Fibroblast of skin of back (primary cell): ENCODE data around the gene UNC13A.
"Not testable (repeated sequence)": the region's sequence is repeated elsewhere in the genome, so short reads cannot be mapped to it uniquely, and the experiment has no call there.

Source experiments
- DNase-seq: peaks from one replicate; pipeline ENCODE4 v3.0.0-alpha.2; 2013

The UNC13A gene

GRCh38 chr19:17562097-17562496, 126.1 kb downstream of the UNC13A start:
- no peak for DNase-seq

- peak; percentile 44 for DNase-seq
Measured at GRCh38 chr19:17560205-17560595, 128.0 kb downstream of the UNC13A start.

GRCh38 chr19:17557466-17557865, 130.7 kb downstream of the UNC13A start:
- DNase-seq = no peak

GRCh38 chr19:17556995-17557394, 131.2 kb downstream of the UNC13A start:
- no peak for DNase-seq

GRCh38 chr19:17555929-17556813, 132.0 kb downstream of the UNC13A start:
- DNase-seq = peak; percentile 53

GRCh38 chr19:17555480-17555928, 132.7 kb downstream of the UNC13A start, which contains the start of gene COLGALT1:
Gene COLGALT1 (plus strand): TSS chr19:17555649. CDS start chr19:17555714, 65 bp downstream.
- peak; percentile 95 for DNase-seq

GRCh38 chr19:17554968-17555479, 133.1 kb downstream of the UNC13A start:
- no peak for DNase-seq

- DNase-seq = peak; percentile 84
Measured at GRCh38 chr19:17553256-17553655, 134.9 kb downstream of the UNC13A start.

- DNase-seq = not testable (repeated sequence)
Measured at GRCh38 chr19:17552735-17553134, 135.4 kb downstream of the UNC13A start.
